GM04503 (cell line): ENCODE results near the gene COL18A1.

Source experiments
- DNase-seq: peaks from one replicate; pipeline ENCODE4 v3.0.0-alpha.2; 2012; ENCODE audit warnings: low read depth

COL18A1 gene

DNA sequence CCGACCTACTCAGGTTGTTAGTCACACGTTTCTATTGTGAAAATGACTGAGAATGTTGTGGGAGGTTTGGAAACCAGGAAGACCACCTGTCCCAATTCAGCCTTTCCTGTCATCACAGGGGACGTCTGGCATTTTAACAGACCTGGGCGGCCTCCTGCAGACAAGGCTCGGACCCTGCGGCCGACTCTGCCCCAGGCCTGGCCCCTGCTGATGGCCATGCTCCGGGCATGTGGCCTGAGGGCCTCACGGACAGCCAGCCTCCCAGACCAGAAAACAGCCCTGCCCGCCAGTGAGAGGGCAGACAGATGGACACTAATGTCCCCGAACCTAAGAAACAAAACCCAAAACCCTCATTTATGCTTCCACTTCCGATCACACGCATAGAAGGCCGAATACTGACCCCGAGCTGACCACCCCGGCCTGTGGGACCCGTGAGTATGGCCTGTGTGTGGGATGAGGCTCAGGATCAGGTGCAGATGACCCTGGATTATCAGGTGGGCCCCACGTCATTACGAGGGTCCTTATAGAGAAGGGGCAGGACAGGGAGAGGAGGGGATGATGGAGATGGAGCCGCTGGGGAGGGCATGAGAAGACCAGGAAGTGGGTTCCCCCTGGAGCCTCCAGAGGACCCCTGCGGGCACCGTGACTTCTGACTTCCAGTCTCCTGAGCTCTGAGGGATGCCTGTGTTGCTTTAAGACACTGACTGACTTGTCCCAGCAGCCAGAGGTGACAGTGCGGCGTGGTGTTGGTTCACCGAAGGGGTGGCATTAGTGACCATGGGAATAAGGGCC is 9.6 kb downstream of the COL18A1 start:
- DNase-seq, result no peak

DNA sequence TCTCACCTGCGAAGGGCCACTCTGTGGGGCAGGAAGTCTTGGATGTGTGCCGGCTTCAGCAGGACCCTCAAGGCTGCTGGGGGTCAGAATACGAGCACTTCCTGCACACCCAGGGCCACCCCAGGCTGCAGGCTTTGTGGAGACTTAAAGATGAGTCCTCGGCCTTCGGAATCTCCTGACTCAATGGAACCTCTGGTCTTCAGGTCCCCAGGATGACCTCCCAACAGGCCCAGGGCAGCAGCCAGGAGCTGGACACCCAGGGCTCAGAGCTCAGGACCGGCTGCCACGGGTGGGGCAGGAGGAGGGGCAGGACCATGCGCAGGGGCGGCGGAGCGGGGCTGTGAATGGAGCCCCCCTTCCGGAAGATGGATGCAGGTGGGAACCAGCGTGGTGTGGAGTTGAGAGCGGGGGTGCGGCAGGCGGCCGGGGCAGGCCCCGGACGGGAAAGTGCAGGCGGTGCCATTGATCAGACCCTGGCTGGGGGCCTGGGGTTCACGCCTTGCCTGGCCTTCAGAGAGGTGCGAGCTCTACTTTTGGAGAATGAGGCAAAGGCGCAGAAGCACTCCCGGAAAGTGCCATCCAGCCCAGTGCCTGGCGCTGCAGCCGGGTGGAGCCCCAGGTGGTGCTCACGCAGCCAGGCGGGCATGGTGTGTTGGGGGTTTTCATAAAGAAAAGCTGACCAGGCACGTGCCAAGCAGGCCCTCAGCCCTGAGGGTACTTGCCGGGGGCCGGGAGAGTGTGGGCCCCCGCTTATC is 10.4 kb downstream of the COL18A1 start:
- DNase-seq, result no peak

GRCh38 chr21:45415943-45416611 is 11.1 kb downstream of the COL18A1 start:
- no peak for DNase-seq

DNA sequence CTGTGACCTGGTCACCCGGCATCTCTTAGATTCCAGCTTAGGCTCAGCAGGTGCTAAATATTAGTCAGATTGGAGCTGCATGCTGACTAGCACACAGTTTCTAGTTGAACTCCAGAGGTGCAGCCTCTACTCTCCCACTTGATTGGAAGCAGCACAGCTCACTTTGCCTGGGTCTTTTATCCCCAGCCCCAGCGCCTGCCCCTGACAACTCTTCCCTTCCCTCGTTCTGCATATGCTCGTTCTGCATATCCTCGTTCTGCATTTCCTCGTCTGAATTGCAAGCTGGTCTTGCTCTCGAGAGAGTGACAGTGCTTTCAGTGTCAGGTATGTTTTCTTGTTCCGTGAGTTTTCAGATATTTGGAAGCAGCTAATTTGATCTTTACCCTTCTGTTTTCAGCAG is 11.7 kb downstream of the COL18A1 start:
- no peak for DNase-seq

- DNase-seq, result no peak
These were observed 12.4 kb downstream of the COL18A1 start for GRCh38 chr21:45417256-45417950.

- no peak for DNase-seq
These were observed 13.0 kb downstream of the COL18A1 start for GRCh38 chr21:45417951-45418300.

DNA sequence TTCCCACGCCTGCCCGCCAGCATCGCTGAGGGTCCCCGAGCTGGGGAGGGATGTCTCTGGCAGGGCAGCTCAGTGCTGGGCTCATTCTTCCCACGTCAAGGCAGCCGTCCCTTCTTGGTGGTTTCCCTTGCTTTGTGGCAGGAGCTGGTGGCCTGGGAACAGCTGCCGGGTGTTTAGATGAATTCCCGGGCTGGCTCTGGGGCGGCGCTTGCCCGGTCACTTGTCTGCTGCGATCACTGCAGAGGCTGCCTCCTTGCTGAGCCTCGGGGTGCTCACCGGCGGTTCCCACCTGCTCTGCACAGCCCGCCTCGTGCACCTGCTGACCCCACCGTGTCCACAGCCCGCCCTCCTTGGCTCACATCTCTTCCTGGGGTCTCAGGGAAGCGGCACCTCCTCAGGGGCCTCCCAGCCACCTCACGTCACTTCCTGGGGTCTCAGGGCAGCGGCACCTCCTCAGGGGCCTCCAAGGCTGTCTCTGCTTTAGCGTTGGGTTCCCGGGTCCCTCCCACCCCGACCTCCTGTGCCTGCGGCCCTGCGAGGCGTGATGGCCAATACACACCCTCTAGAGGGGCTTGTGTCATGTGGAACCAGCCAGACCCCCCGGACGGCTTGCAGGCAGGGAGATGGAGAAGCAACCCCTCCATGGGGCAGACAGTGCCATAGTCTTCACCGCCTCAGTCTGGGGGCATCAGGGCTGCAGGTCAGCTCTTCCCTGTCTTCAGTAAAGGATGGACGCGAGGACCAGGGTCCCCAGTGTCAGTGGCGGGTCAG is 13.5 kb downstream of the COL18A1 start:
- no peak for DNase-seq

DNA sequence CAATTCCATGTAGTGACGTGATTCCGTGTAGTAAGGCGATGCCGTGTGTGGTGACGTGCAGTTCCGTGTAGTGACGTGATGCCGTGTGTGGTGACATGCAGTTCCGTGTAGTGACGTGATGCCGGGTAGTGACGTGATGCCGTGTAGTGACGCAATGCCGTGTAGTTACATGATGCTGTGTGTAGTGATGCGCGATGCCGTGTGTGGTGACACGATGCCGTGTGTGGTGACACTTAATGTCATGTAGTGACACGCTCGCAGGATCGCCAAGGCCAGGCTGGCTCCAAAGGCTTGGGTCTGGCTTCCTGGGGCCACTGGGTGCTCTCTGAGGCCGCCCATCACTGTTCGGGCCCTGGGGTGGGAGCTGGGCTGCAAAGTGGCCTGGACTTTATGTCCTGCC is 14.2 kb downstream of the COL18A1 start:
- no peak for DNase-seq

DNA sequence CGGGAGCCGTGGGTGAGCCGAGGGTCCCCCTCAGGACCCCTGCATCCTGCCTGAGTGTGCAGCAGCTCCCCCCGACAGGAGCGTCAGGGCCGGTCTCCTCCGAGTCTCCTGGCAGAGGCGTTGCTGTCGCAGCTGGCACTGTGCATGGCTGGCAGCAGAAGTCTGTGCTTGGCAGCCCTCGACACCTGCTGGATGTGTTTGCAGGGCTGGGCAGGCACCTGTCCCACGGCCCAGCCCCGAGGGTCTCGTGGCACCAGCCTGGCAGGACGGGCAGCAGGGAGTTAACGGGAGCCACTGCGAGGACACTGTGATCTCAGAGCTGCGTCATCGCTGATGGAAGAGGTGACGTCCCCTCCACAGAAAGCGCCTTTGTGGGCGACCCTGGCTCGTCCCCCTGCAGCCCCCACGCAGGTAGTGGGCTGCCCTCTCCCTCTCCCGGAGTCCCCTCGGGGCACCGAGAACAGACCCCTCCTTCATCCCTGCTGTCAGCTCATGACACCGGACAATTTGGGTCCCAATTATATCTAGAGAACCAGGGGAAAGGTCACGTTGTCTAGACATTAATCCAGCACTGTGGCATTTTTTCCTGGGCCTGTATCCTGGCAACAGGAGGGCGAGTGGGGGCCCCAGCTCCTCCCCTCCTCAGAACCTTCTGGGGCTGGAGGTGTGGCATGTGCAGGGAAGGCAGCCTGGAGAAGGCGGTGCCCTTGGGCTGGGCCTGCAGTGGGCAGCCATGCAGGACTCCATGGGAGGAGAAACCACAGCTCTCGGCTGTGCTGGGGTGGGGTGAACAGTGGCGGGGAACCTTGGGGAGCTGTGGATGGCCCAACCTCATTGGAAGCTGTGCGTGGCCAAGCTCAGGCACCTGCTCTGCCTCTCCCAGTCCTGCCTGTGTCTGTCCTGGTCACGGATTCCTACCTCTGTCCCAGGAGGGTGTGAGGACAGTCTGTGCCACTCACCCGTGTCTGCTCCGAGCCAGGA is 15.4 kb downstream of the COL18A1 start:
- no peak for DNase-seq

- DNase-seq, result no peak
These were observed 16.3 kb downstream of the COL18A1 start for GRCh38 chr21:45421071-45421845.

- no peak for DNase-seq
These were observed 17.1 kb downstream of the COL18A1 start for GRCh38 chr21:45421846-45422775.

DNA sequence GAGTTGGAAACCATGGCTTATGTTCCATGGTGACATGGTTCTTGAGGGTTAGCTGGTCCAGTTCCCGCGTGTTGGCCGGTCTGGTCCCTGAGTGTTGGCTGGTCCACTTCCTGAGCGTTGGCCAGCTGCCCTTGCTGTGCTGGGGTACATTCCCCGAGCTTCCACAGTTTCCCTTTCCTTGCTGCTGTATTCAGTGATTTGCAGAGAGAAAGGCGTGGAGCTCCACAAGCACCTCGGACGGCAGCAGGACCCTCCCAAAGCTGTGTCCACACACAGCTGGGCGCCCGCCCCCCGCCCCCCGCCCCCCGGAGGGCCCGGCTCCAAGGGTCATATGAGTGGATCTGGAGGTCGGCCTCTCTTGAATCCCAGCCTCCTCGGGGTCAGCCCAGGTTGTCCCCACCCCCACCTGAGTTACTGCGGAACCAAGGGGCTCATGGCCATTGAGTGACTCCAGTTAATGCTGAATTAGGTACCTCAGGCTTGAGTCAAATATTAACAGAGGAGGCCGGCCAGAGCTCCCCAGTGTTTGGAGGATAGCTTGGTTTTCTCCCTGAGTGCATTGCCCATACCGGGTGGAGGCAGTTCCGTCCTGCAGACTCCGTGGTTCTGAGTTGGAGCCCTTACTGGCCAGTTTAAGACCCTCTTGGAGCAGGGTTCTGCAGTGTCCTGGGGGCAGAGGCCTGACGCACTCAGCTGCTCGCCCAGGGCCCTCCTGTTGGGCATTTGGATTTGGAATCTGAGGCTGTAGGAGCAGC is 18.4 kb downstream of the COL18A1 start:
- DNase-seq, result no peak

GRCh38 chr21:45423968-45424853 is 19.2 kb downstream of the COL18A1 start:
- no peak for DNase-seq

DNA sequence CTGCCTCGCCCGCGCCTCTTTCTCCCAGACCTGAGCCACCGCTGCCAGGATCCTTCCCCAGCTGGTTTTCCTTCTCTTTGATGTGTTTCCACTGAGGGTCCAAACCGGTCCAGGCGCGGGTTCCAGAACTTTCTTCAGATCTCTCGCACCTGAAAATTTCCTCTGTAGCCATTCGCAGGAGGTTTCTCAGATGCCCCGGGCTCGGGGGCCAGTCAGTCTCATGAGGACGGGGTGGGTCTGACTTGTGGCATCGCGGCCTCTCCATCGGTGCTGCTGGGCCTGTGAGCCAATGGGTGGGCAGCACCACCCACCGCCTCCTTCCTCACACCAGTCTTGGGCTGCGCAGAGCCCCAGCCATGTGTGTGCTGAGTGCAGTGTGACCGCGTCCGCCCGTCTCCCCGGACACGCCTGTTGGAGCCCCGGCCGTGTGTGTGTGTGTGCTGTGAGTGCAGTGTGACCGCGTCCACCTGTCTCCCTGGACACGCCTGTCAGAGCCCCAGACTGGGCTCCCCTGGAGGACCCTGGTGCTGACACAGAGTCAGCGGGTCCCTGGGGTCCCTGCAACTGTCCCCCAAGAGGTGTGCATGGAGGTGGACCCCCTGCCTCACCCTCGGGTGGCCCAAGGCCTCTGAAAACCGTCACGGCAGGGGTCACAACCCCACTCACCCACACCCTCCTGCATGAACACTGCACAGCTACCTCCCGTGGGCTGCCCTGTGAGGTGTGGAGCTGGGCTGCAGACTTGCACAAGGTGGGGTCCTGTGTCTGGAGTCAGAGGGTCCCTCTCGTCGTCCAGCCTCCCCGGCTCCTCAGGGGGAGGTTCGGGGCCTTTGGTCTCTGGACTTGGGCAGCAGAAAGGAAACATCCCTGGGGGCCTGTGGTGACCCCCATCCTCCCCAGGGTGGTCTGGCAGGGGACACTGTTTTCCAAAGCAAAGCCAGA is 20.2 kb downstream of the COL18A1 start:
- no peak for DNase-seq
